GM23338 (cell line): ENCODE data around the gene SLC2A9. TPM values are rescaled to one million over a fixed set of nuclear protein-coding genes. Genes with fewer than 3 reads are reported as not detected.

Experiments used
- ATAC-seq: fragments of 200-7000 bp; cut with Tn5 transposase; 3 replicates; pipeline ENCODE4 v1.9.1; 2020
- DNase-seq: peaks from one replicate; pipeline ENCODE4 v3.0.0-alpha.2; 2015; ENCODE audit warnings: low spot score
- H2AFZ ChIP-seq: fragments of 200-600 bp; sonication (generic); 2 replicates; pipeline ENCODE4 v1.8.0; 2016; ENCODE audit warnings: antibody characterized with exemption, mild to moderate bottlenecking, moderate library complexity
- H3F3A ChIP-seq: fragments of 200-600 bp; sonication (generic); replicated peaks from 2 replicates; pipeline ENCODE4 v1.8.0; 2017; ENCODE audit warnings: antibody characterized with exemption, mixed run types, low read depth
- H3K27ac ChIP-seq: fragments of 200-600 bp; sonication (generic); 2 replicates; pipeline ENCODE4 v1.6.1; 2016; ENCODE audit warnings: low read depth
- H3K27me3 ChIP-seq: fragments of 200-600 bp; sonication (generic); 2 replicates; pipeline ENCODE4 v1.8.0; 2016; ENCODE audit warnings: mild to moderate bottlenecking, mixed run types, moderate library complexity; ENCODE audit not compliant: insufficient read depth
- H3K36me3 ChIP-seq: fragments of 200-600 bp; sonication (generic); 2 replicates; pipeline ENCODE4 v1.8.0; 2016; ENCODE audit warnings: mild to moderate bottlenecking; ENCODE audit not compliant: insufficient read depth
- H3K4me1 ChIP-seq: fragments of 200-600 bp; sonication (generic); 2 replicates; pipeline ENCODE4 v1.8.0; 2016; ENCODE audit warnings: mild to moderate bottlenecking, moderate library complexity; ENCODE audit not compliant: insufficient read depth
- H3K4me2 ChIP-seq: fragments of 200-600 bp; sonication (generic); 2 replicates; pipeline ENCODE4 v1.7.1; 2017; ENCODE audit warnings: mixed run types
- H3K4me3 ChIP-seq: fragments of 200-600 bp; sonication (generic); 2 replicates; pipeline ENCODE4 v1.6.1; 2016; ENCODE audit warnings: mixed run types
- H3K79me2 ChIP-seq: fragments of 200-600 bp; sonication (generic); replicated peaks from 2 replicates; pipeline ENCODE4 v1.8.0; 2017; ENCODE audit warnings: mild to moderate bottlenecking; ENCODE audit not compliant: insufficient read depth
- H3K9me2 ChIP-seq: fragments of 200-600 bp; sonication (generic); 2 replicates; pipeline ENCODE4 v1.8.0; 2017; ENCODE audit not compliant: insufficient read depth
- H4K20me1 ChIP-seq: fragments of 200-600 bp; sonication (generic); replicated peaks from 2 replicates; pipeline ENCODE4 v1.8.0; 2017; ENCODE audit warnings: mild to moderate bottlenecking; ENCODE audit not compliant: insufficient read depth
- H3K27ac Mint-ChIP-seq: 2 replicates; pipeline ENCODE4 v1.8.0; 2020; ENCODE audit warnings: inconsistent platforms, mild to moderate bottlenecking, moderate library complexity, mixed read lengths
- H3K27me3 Mint-ChIP-seq: 3 replicates; pipeline ENCODE4 v1.8.0; 2022; ENCODE audit warnings: low read depth, mild to moderate bottlenecking, moderate library complexity, mixed read lengths, inconsistent platforms; ENCODE audit not compliant: insufficient read depth, poor library complexity
- H3K36me3 Mint-ChIP-seq: 3 replicates; pipeline ENCODE4 v1.8.0; 2021; ENCODE audit warnings: low read depth, mild to moderate bottlenecking, inconsistent platforms, moderate library complexity, mixed read lengths
- H3K4me1 Mint-ChIP-seq: 3 replicates; pipeline ENCODE4 v1.8.0; 2020; ENCODE audit warnings: mild to moderate bottlenecking, inconsistent platforms, mixed read lengths
- H3K4me3 Mint-ChIP-seq: 3 replicates; pipeline ENCODE4 v1.8.0; 2021; ENCODE audit warnings: moderate library complexity, mild to moderate bottlenecking, inconsistent platforms, mixed read lengths
- H3K9me3 Mint-ChIP-seq: 3 replicates; pipeline ENCODE4 v1.8.0; 2020; ENCODE audit warnings: moderate library complexity, mild to moderate bottlenecking, inconsistent platforms, mixed read lengths
- CREB1 ChIP-seq: fragments of 250-450 bp; sonication (Bioruptor Pico); IDR thresholded peaks from 2 replicates; pipeline ENCODE4 v1.5.0; 2020; ENCODE audit warnings: low read depth, mild to moderate bottlenecking, moderate library complexity
- EZH2 ChIP-seq: fragments of 200-600 bp; sonication (generic); IDR thresholded peaks from one replicate; pipeline ENCODE4 v1.8.0; 2017; ENCODE audit warnings: antibody characterized with exemption, mild to moderate bottlenecking, low read depth; ENCODE audit not compliant: unreplicated experiment
- EZH2phosphoT487 ChIP-seq: fragments of 200-600 bp; sonication (generic); IDR thresholded peaks from one replicate; pipeline ENCODE4 v1.8.1; 2018; ENCODE audit warnings: antibody characterized with exemption; ENCODE audit not compliant: unreplicated experiment
- JUNB ChIP-seq: IDR thresholded peaks from one replicate; pipeline ENCODE4 v1.6.1; 2016; ENCODE audit warnings: antibody characterized with exemption; ENCODE audit not compliant: unreplicated experiment
- NANOG ChIP-seq: IDR thresholded peaks from 2 replicates; pipeline ENCODE4 v1.6.1; 2016; ENCODE audit warnings: antibody characterized with exemption, borderline replicate concordance
- POLR2AphosphoS5 ChIP-seq: IDR thresholded peaks from 2 replicates; pipeline ENCODE4 v1.6.1; 2016; ENCODE audit warnings: antibody characterized with exemption, low read depth
- STAT1 ChIP-seq: IDR thresholded peaks from one replicate; pipeline ENCODE4 v1.6.1; 2016; ENCODE audit warnings: antibody characterized with exemption; ENCODE audit not compliant: unreplicated experiment
- ZNF114 ChIP-seq: fragments of 250-450 bp; sonication (Bioruptor Pico); IDR thresholded peaks from 2 replicates; pipeline ENCODE4 v1.5.0; 2020; ENCODE audit warnings: mild to moderate bottlenecking, moderate library complexity
- ZNF331 ChIP-seq: fragments of 250-450 bp; sonication (Bioruptor Pico); IDR thresholded peaks from 2 replicates; pipeline ENCODE4 v1.5.0; 2020; ENCODE audit warnings: low read depth, mild to moderate bottlenecking, moderate library complexity
- ZNF462 ChIP-seq: fragments of 250-450 bp; sonication (Bioruptor Pico); IDR thresholded peaks from 2 replicates; pipeline ENCODE4 v1.5.0; 2020; ENCODE audit warnings: mild to moderate bottlenecking, moderate library complexity
- polyA plus RNA-seq: library from polyadenylated mRNA; unstranded; fragments of >200 nt; fragmentation: Nextera tagmentation; extraction: Ambion mirVana; gene quantifications from 2 replicates; pipeline ENCODE4 v1.2.1, GENCODE V29; 2016
- total RNA-seq: library from RNA; depleted of rRNA; stranded (reverse); fragments of >200 nt; shearing (Covaris generic); gene quantifications from 2 replicates; pipeline ENCODE4 v1.2.3, GENCODE V29; 2014
- TF ChIP-seq, protein P1 (sequence below), 2 experiments: fragments of 200-600 bp in 1 of 2; sonication (generic) in 1 of 2; conservative IDR thresholded peaks; 2 replicates each; pipeline versions ENCODE4 v1.5.1 to v1.6.1; 2016 to 2017; ENCODE audit warnings: antibody characterized with exemption in 2 of 2, low read depth in 2 of 2, mild to moderate bottlenecking in 2 of 2, moderate library complexity in 1 of 2
- TF ChIP-seq, protein P2 (sequence below): IDR thresholded peaks from 2 replicates; pipeline ENCODE4 v1.6.1; 2016; ENCODE audit warnings: antibody characterized with exemption
- TF ChIP-seq, protein P3 (sequence below): IDR thresholded peaks from one replicate; pipeline ENCODE4 v1.6.1; 2018; ENCODE audit warnings: antibody characterized with exemption; ENCODE audit not compliant: unreplicated experiment

The SLC2A9 gene
- total and polyA plus RNA-seq, 2 experiments from 2014 or later, result 0.21 to 0.40 TPM

- Histone ChIP-seq H3K4me3 (no peak overlapping the region), H2AFZ (no peak overlapping the region), H3K27me3 (no peaks in the 10 kb centered on the region), H3K27ac (no peak overlapping the region), H3K79me2 (no peaks in the 10 kb centered on the region), H3K9me2 (no peaks in the 10 kb centered on the region), H3K36me3 (no peaks in the 10 kb centered on the region), H4K20me1 (no peaks in the 10 kb centered on the region), H3K4me2 (no peak overlapping the region), H3F3A (no peaks in the 10 kb centered on the region), H3K4me1 (no peaks in the 10 kb centered on the region)
- Mint-ChIP-seq H3K27ac (no peak overlapping the region), H3K9me3 (no peaks in the 10 kb centered on the region), H3K4me1 (peaks cover 5% of the 10 kb centered on the region), H3K27me3 (no peaks in the 10 kb centered on the region), H3K4me3 (no peak overlapping the region), H3K36me3 (no peaks in the 10 kb centered on the region)
- TF ChIP-seq POLR2AphosphoS5 (no peak), STAT1 (no peak), EZH2 (no peak), NANOG (no peak), ZNF114 (CRISPR knock-in tag) (no peak), EZH2phosphoT487 (no peak), ZNF462 (CRISPR knock-in tag) (no peak), ZNF331 (CRISPR knock-in tag) (no peak), CREB1 (CRISPR knock-in tag) (no peak), JUNB (no peak)
- TF ChIP-seq, protein P1, sequence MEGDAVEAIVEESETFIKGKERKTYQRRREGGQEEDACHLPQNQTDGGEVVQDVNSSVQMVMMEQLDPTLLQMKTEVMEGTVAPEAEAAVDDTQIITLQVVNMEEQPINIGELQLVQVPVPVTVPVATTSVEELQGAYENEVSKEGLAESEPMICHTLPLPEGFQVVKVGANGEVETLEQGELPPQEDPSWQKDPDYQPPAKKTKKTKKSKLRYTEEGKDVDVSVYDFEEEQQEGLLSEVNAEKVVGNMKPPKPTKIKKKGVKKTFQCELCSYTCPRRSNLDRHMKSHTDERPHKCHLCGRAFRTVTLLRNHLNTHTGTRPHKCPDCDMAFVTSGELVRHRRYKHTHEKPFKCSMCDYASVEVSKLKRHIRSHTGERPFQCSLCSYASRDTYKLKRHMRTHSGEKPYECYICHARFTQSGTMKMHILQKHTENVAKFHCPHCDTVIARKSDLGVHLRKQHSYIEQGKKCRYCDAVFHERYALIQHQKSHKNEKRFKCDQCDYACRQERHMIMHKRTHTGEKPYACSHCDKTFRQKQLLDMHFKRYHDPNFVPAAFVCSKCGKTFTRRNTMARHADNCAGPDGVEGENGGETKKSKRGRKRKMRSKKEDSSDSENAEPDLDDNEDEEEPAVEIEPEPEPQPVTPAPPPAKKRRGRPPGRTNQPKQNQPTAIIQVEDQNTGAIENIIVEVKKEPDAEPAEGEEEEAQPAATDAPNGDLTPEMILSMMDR (conservative IDR thresholded peaks at IDR 0.05; ENCODE audit: low read depth in 2 of 2), result no peak
- TF ChIP-seq, protein P2, sequence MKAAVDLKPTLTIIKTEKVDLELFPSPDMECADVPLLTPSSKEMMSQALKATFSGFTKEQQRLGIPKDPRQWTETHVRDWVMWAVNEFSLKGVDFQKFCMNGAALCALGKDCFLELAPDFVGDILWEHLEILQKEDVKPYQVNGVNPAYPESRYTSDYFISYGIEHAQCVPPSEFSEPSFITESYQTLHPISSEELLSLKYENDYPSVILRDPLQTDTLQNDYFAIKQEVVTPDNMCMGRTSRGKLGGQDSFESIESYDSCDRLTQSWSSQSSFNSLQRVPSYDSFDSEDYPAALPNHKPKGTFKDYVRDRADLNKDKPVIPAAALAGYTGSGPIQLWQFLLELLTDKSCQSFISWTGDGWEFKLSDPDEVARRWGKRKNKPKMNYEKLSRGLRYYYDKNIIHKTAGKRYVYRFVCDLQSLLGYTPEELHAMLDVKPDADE, result no peak
- TF ChIP-seq, protein P3, sequence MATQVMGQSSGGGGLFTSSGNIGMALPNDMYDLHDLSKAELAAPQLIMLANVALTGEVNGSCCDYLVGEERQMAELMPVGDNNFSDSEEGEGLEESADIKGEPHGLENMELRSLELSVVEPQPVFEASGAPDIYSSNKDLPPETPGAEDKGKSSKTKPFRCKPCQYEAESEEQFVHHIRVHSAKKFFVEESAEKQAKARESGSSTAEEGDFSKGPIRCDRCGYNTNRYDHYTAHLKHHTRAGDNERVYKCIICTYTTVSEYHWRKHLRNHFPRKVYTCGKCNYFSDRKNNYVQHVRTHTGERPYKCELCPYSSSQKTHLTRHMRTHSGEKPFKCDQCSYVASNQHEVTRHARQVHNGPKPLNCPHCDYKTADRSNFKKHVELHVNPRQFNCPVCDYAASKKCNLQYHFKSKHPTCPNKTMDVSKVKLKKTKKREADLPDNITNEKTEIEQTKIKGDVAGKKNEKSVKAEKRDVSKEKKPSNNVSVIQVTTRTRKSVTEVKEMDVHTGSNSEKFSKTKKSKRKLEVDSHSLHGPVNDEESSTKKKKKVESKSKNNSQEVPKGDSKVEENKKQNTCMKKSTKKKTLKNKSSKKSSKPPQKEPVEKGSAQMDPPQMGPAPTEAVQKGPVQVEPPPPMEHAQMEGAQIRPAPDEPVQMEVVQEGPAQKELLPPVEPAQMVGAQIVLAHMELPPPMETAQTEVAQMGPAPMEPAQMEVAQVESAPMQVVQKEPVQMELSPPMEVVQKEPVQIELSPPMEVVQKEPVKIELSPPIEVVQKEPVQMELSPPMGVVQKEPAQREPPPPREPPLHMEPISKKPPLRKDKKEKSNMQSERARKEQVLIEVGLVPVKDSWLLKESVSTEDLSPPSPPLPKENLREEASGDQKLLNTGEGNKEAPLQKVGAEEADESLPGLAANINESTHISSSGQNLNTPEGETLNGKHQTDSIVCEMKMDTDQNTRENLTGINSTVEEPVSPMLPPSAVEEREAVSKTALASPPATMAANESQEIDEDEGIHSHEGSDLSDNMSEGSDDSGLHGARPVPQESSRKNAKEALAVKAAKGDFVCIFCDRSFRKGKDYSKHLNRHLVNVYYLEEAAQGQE, result no peak
- DNase-seq, result no peak
- ATAC-seq, result no peak
These were observed 11.3 kb upstream of the SLC2A9 start for GRCh38 chr4:10032625-10033024.
